ENCODE measurements around the gene CNTNAP2. TPM values are rescaled to one million over a fixed set of nuclear protein-coding genes. Genes with fewer than 3 reads are reported as not detected.

CNTNAP2 gene
- total and polyA plus RNA-seq, 12 donors: 0.07 to 0.77 (median 0.24) TPM

DNA sequence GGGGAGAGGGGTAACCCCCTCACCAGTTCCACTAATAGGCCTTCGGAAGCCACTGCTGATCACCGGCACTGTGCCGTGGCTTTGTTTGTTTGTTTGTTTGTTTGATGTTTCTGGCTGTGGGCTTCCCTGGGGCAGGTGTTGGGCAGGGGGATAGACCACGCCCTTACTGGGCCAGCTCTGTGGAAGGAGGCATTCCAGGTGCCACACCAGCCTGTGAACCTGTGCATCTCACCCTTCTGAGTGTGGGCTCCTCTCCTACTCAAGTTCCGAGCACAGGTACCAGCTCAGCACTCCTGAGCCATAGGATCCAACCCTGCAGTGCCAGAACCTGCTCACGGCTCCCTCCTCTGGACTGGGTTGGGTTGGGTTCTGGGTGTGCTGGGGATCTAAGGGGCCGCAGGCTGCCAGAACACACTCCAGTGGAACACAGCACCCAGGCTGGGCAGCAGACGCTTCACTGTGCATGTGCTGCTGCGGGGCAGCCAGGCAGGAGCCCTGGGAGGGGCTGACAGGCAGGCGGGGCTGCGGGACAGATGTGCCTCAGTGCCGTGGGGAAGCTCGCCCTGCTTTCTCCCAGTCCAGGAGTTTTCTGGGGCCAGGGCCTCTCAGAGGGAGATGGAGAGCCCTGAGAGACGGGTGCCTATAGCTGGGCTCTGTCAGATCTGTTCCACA, 1053.9 kb downstream of the CNTNAP2 start:
- Histone ChIP-seq H3K27ac (no peak overlapping the region), H3K4me1 (no peaks in the 10 kb centered on the region), H3K4me3 (no peak overlapping the region), H3K36me3 (no peaks in the 10 kb centered on the region), H3K9me3 (no peaks in the 10 kb centered on the region), H3K27me3 (no peaks in the 10 kb centered on the region)
- no peak for ATAC-seq
- no peak for DNase-seq
- 79 to 80% methylated on average over 14 of the region's 14 CpGs for WGBS, 2 donors
- intact Hi-C loops (cut with DNase I): no loop called here
- TF ChIP-seq, protein P1, sequence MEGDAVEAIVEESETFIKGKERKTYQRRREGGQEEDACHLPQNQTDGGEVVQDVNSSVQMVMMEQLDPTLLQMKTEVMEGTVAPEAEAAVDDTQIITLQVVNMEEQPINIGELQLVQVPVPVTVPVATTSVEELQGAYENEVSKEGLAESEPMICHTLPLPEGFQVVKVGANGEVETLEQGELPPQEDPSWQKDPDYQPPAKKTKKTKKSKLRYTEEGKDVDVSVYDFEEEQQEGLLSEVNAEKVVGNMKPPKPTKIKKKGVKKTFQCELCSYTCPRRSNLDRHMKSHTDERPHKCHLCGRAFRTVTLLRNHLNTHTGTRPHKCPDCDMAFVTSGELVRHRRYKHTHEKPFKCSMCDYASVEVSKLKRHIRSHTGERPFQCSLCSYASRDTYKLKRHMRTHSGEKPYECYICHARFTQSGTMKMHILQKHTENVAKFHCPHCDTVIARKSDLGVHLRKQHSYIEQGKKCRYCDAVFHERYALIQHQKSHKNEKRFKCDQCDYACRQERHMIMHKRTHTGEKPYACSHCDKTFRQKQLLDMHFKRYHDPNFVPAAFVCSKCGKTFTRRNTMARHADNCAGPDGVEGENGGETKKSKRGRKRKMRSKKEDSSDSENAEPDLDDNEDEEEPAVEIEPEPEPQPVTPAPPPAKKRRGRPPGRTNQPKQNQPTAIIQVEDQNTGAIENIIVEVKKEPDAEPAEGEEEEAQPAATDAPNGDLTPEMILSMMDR (IDR thresholded peaks at IDR 0.05): no peak

DNA sequence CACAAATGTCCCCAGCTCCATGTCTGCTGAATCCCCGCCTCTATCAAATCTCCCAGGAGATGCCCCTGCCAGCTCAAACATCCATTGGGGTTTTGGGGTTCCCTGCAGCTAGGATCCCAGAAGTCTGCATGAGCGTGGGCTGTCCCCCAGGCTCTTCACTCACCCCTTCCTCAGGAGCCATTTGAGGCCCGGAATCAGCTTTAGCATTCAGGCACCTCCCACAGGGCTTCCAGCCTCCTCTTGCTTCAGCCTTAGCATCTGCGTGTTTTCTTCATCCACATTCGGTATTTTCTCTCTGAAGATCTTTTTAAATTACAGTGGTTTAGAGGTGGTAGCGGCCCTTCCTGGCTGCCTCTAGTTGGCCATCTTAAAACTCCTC, 1054.4 kb downstream of the CNTNAP2 start:
- 77 to 85% methylated on average over 6 of the region's 6 CpGs for WGBS, 2 donors
- no peaks in the 10 kb centered on the region for H3K9me3 ChIP-seq
- DNase-seq (no peak), ATAC-seq (no peak)
- H3K27me3 ChIP-seq: no peaks in the 10 kb centered on the region
- H3K27ac ChIP-seq: no peak overlapping the region
- H3K4me3 ChIP-seq: no peak overlapping the region
- intact Hi-C loops (cut with DNase I): no loop called here
- no peaks in the 10 kb centered on the region for H3K4me1 ChIP-seq
- TF ChIP-seq, protein P1 (IDR thresholded peaks at IDR 0.05): no peak
- no peaks in the 10 kb centered on the region for H3K36me3 ChIP-seq

DNA sequence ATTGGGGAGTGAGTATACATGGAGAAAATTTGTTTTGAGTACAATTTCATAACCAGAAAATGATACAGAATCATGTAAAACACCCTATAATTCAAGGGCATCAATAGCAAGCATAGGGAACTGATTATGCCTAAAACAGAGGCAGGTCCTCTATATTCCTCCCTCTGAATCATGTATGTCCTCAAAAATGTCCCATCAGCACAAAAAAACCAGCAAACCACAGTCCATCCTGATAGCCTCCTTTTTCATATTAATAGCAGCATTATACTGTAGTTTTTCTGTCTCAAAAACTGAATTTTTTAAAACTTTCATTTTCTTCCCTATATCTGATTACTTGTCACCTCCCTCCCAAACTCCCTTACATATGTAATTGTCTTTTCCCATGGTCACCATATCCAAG, 1057.3 kb downstream of the CNTNAP2 start:
- no peaks in the 10 kb centered on the region for H3K27me3 ChIP-seq

GRCh38 chr7:147182874-147183273, 1066.3 kb downstream of the CNTNAP2 start:
- Histone ChIP-seq H3K4me1 (no peaks in the 10 kb centered on the region), H3K27ac (no peak overlapping the region), H3K27me3 (no peaks in the 10 kb centered on the region), H3K9me3 (peaks cover 0 to 11% (median 0%) of the 10 kb centered on the region in 11 donors), H3K36me3 (no peaks in the 10 kb centered on the region), H3K4me3 (no peak overlapping the region)
- DNase-seq (no peak), ATAC-seq (no peak)
- TF ChIP-seq, protein P1 (IDR thresholded peaks at IDR 0.05): no peak
- intact Hi-C loops (cut with DNase I): no loop called here

More for the DNA sequence above, 1057.3 kb downstream of the CNTNAP2 start:
- ATAC-seq: no peak
- Histone ChIP-seq H3K27ac (no peak overlapping the region), H3K9me3 (no peaks in the 10 kb centered on the region), H3K4me1 (no peaks in the 10 kb centered on the region), H3K36me3 (no peaks in the 10 kb centered on the region), H3K4me3 (no peak overlapping the region)
- TF ChIP-seq, protein P1 (IDR thresholded peaks at IDR 0.05): no peak
- no peak for DNase-seq
- intact Hi-C loops (cut with DNase I): no loop called here

Data from heart right ventricle (tissue), 16 donors.